ENCODE data around the gene ZNF714. TPM values are rescaled to one million over a fixed set of nuclear protein-coding genes. Genes with fewer than 3 reads are reported as not detected.

Gene ZNF714
- total RNA-seq, 1 experiment from 2014 or later, result 13.2 TPM

- CTCF ChIA-PET, result no interaction called here
- intact Hi-C loops (cut with micrococcal nuclease; ENCODE audit: unreplicated experiment), result no loop called here
- no peak for TF ChIP-seq CTCF (IDR thresholded peaks at IDR 0.05; ENCODE audit: insufficient read depth in 1 of 2, low read depth in 1 of 2, low read length in 1 of 2, severe bottlenecking in 1 of 2, unreplicated experiment in 1 of 2)
- Mint-ChIP-seq H3K9me3 (ENCODE audit: unreplicated experiment) (no peaks in the 10 kb centered on the region), H3K4me3 (ENCODE audit: unreplicated experiment) (no peak overlapping the region), H3K36me3 (ENCODE audit: insufficient read depth, unreplicated experiment) (peaks cover 18% of the 10 kb centered on the region), H3K27me3 (ENCODE audit: insufficient read depth, unreplicated experiment) (no peaks in the 10 kb centered on the region), H3K4me1 (ENCODE audit: low read depth, unreplicated experiment) (no peaks in the 10 kb centered on the region), H3K27ac (ENCODE audit: unreplicated experiment) (no peak overlapping the region)
- POLR2A ChIA-PET, result no interaction called here
- H3K36me3 ChIP-seq (ENCODE audit: control insufficient read depth, insufficient read depth, low read length), result no peaks in the 10 kb centered on the region
- H3K4me3 ChIP-seq (ENCODE audit: low read depth, low read length), result no peak overlapping the region
- H3K27me3 ChIP-seq (replicated peaks; ENCODE audit: control insufficient read depth, insufficient read depth, low read length), result no peaks in the 10 kb centered on the region
- no TSS peak for BruUV-seq (replicated peaks)
- H3K4me1 ChIP-seq, result no peaks in the 10 kb centered on the region
- DNase-seq, result no peak
- no peaks in the 10 kb centered on the region for H3K9me3 ChIP-seq
Measured at GRCh38 chr19:21084343-21084742, 2.3 kb downstream of the ZNF714 start.

- H3K9me3 Mint-ChIP-seq (ENCODE audit: unreplicated experiment), result no peaks in the 10 kb centered on the region
- H3K4me3 Mint-ChIP-seq (ENCODE audit: unreplicated experiment), result no peak overlapping the region
- peaks cover 26% of the 10 kb centered on the region for H3K36me3 Mint-ChIP-seq (ENCODE audit: insufficient read depth, unreplicated experiment)
- BruUV-seq (replicated peaks), result no TSS peak
- no peaks in the 10 kb centered on the region for H3K36me3 ChIP-seq (ENCODE audit: control insufficient read depth, insufficient read depth, low read length)
- intact Hi-C loops (cut with micrococcal nuclease; ENCODE audit: unreplicated experiment), result no loop called here
- CTCF ChIA-PET, result no interaction called here
- no peaks in the 10 kb centered on the region for H3K9me3 ChIP-seq
- H3K27me3 Mint-ChIP-seq (ENCODE audit: insufficient read depth, unreplicated experiment), result no peaks in the 10 kb centered on the region
- TF ChIP-seq CTCF (IDR thresholded peaks at IDR 0.05; ENCODE audit: insufficient read depth in 1 of 2, low read depth in 1 of 2, low read length in 1 of 2, severe bottlenecking in 1 of 2, unreplicated experiment in 1 of 2), result no peak
- no peaks in the 10 kb centered on the region for H3K4me1 ChIP-seq
- H3K4me3 ChIP-seq (ENCODE audit: low read depth, low read length), result no peak overlapping the region
- DNase-seq, result no peak
- POLR2A ChIA-PET, result no interaction called here
- no peaks in the 10 kb centered on the region for H3K4me1 Mint-ChIP-seq (ENCODE audit: low read depth, unreplicated experiment)
- H3K27me3 ChIP-seq (replicated peaks; ENCODE audit: control insufficient read depth, insufficient read depth, low read length), result no peaks in the 10 kb centered on the region
- no peak overlapping the region for H3K27ac Mint-ChIP-seq (ENCODE audit: unreplicated experiment)
Measured at GRCh38 chr19:21087871-21088270, 5.9 kb downstream of the ZNF714 start.

- H3K4me3 Mint-ChIP-seq (ENCODE audit: unreplicated experiment), result no peak overlapping the region
- H3K36me3 Mint-ChIP-seq (ENCODE audit: insufficient read depth, unreplicated experiment), result peaks cover 24% of the 10 kb centered on the region
- Histone ChIP-seq H3K27me3 (replicated peaks; ENCODE audit: control insufficient read depth, insufficient read depth, low read length) (no peaks in the 10 kb centered on the region), H3K4me3 (ENCODE audit: low read depth, low read length) (no peak overlapping the region), H3K4me1 (no peaks in the 10 kb centered on the region), H3K9me3 (no peaks in the 10 kb centered on the region), H3K36me3 (ENCODE audit: control insufficient read depth, insufficient read depth, low read length) (no peaks in the 10 kb centered on the region)
- no peaks in the 10 kb centered on the region for H3K4me1 Mint-ChIP-seq (ENCODE audit: low read depth, unreplicated experiment)
- BruUV-seq (replicated peaks), result no TSS peak
- intact Hi-C loops (cut with micrococcal nuclease; ENCODE audit: unreplicated experiment), result no loop called here
- DNase-seq, result no peak
- TF ChIP-seq CTCF (IDR thresholded peaks at IDR 0.05; ENCODE audit: insufficient read depth in 1 of 2, low read depth in 1 of 2, low read length in 1 of 2, severe bottlenecking in 1 of 2, unreplicated experiment in 1 of 2), result no peak
- H3K27ac Mint-ChIP-seq (ENCODE audit: unreplicated experiment), result peak overlapping the region; percentile 53
- ChIA-PET POLR2A (no interaction called here), CTCF (no interaction called here)
- no peaks in the 10 kb centered on the region for H3K9me3 Mint-ChIP-seq (ENCODE audit: unreplicated experiment)
- no peaks in the 10 kb centered on the region for H3K27me3 Mint-ChIP-seq (ENCODE audit: insufficient read depth, unreplicated experiment)
Measured at GRCh38 chr19:21092109-21092508, 10.1 kb downstream of the ZNF714 start.
